GM21723 (cell line): ENCODE measurements around the gene NCAPG.
A peak's percentile ranks its signal among the peaks of the same experiment; 100 is the strongest.

Experiments used
- ATAC-seq: cut with Tn5 transposase; IDR thresholded peaks from one replicate; pipeline ENCODE4 v1.9.1; 2021; ENCODE audit warnings: mild to moderate bottlenecking, moderate library complexity; ENCODE audit not compliant: unreplicated experiment

Gene NCAPG

DNA sequence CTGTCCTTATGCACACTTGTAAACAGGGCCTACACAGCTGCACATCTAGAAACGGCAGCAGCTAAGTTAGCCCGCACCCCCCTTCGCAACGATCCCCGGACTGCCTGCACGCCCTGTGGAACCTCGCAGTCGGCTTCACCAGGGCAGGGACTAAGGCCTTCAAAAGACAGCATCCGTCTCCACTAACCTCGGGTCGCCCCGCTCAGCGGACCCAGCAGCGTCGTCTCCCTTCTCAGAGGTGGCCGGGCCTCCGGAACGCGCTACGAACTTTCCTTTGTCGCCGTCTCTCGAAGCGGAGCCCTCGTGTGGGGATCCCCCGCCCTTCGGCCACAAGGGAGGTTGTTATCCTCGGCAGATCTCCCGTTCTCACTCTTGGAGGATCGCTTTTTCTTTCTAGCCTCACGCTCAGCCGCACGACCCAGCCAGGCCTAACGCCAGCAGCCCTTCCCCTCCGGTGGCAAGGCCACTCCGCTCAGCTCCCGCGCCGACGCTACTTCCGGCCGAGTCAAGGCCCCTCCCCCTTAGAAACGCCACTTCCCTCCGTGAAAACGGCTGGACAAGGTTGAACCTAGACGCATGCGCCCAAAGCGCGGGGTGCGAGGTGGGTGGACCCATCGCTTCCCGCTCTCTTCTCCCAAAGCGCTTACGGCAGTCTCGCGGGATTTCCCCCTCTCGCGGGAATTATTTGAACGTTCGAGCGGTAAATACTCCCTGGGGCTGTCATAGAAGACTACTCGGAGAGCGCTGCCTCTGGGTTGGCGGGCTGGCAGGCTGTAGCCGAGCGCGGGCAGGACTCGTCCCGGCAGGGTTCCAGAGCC lies at the start of gene NCAPG, which contains the start of gene DCAF16:
Gene NCAPG, plus strand, starts transcription at position 720 of the 818 bp plus-strand sequence. CDS start 99 bp downstream, outside the sequence.
Gene DCAF16, minus strand, starts transcription at position 498 of the 818 bp plus-strand sequence. CDS start 6,616 bp downstream, outside the sequence.
- peak; percentile 88 for ATAC-seq

GRCh38 chr4:17761062-17761461 lies 49.7 kb upstream of the NCAPG start:
- ATAC-seq: no peak

GRCh38 chr4:17762726-17763125 lies 48.1 kb upstream of the NCAPG start:
- ATAC-seq: no peak

DNA sequence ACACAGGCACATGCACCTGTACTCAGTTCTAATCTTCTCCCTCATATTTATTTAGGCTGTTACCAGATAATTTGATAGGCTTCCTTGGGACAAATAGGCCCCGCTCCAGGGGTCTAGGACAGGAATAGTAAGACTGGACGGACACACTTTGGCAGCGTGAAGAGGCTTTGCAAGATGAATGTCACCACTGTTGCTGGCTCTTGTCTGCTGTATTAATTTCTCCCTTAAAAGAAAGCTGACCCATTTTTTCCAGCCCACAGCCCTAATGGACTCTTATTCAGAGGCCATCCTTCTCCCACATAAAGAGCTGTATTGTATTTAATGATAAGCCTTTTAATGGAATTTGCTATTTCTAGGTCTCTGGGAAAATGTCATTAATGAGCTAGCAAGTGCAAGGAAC lies 47.4 kb upstream of the NCAPG start:
- no peak for ATAC-seq

DNA sequence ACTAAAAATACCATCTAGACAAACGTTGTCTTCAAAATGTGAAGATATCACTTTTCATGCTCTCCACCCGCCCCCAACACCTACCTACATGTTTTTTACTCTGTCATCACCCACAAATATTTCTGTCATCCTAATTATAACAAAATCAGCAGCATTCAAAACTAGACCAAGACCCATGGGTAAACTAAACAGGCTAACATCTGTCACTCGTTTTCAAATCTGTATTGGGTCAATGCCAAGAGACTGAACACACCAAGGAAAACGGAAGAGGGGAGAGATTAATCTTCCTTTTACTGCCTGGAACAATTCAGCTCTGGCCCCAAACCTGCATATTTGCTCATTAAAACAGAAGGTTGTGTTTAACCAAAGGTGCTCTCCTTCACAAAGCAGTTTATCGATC lies 46.8 kb upstream of the NCAPG start:
- ATAC-seq: no peak

DNA sequence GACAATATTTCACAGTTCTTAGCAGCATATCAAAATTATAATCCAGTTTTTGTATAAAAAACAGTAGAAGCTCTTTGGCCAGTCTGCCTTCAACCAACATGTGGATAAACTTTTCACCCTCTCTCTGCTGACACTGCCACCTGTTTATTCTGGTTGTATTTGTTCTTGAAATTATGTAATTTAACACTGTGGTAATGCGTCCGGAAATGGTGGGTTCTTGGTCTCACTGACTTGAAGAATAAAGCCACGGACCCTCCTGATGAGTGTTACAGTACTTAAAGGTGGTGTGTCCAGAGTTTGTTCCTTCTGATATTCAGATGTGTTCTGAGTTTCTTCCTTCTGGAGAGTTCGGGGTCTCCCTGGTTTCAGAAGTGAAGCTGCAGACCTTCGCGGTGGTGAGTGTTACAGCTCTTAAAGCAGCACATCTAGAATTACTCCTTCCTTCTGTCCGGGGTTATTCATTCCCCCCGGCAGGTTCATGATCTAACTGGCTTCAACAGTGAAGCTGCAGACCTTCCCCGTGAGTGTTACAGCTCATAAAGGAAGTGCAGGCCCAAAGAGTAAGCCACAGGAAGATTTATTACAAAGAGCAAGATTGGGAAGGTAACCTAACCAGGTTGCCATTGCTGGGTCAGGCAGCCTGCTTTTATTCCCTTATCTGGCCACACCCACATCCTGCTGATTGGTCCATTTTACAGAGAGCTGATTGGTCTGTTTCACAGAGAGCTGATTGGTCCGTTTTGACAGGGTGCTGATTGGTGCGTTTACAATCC lies 45.1 kb upstream of the NCAPG start:
- ATAC-seq: no peak

DNA sequence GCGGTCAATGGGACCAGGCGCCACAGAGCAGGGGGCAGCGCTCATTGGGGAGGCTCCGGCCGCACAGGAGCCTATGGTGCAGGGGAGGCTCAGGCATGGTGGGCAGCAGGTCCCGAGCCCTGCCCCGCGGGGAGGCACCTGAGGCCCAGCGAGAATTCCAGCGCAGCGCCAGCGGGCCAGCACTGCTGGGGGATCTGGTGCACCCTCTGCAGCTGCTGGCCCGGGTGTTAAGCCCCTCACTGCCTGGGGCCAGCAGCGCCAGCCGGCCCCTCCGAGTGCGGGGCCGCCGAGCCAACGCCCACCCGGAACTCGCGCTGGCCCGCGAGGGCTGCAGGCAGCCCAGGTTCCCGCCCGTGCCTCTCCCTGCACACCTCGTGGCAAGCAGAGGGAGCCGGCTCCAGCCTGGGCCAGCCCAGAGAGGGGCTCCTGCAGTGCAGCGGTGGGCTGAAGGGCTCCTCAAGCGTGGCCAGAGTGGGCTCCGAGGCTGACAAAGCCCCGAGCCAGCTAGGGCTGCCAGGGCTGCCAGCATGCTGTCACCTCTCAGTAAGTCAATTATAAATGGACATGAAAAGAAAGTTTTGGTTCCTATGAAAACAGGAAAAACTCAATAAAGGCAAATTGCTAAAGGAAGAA lies 43.8 kb upstream of the NCAPG start:
- no peak for ATAC-seq

GRCh38 chr4:17769406-17770174 lies 41.2 kb upstream of the NCAPG start:
- ATAC-seq: no peak

DNA sequence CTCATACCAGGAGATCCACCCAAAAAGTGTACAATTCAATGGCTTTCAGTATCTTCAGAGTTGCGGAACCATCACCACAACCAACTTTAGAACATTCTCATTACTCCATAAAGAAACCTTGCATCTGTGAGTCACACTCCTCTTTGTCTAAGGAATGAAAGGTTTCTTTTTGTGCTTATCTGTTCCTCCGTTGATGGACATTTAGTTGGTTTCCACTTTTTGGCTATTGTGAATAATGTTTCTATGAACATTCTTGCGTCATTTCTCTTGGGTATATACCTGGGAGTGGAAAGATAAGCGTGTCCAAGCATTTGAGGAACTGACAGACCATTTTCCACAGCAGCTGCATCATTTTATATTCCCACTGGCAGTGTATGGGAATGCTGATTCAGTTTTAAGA lies 39.9 kb upstream of the NCAPG start:
- no peak for ATAC-seq

- no peak for ATAC-seq
Observed at GRCh38 chr4:17771284-17771908, 39.4 kb upstream of the NCAPG start.

GRCh38 chr4:17773135-17773698 lies 37.6 kb upstream of the NCAPG start:
- ATAC-seq: no peak

- ATAC-seq: no peak
Observed at GRCh38 chr4:17778431-17778830, 32.3 kb upstream of the NCAPG start.

DNA sequence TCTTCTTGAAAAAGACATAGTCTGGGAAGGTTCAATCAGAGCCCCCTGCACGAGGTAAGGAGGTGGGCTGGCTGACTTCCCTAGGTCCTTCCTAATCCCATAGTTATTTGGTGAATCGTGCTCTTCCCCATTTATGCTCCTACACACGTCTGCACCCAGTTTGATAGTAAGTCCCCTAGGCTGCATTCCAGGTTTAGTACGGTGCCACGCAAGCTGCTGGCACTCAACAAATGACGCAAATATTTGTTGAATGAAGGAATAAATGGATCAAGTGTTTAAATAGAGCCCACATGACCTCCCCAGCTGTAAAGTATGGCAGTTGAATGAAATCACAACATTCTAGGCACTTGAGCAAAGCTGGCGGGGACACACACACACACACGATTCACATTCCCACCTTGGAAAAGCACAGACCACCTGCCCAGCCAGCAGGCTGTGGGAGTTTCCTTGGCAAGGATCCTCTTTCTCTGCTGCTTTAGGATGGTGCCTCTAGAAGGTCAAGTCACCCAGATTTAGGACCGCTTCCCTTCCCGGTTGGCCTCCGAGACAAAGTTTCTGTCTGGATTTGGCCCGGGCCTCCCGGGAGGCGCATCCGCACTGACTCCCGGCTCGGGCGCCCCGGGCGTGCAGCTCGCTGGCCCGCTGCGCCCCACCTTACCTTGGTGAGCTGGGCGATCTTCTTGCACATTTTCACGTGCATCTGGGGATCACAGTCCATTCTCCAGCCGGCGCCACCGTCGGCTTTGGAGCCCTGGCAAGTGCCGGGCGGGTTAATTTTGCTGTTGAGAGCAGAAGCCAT lies 30.1 kb upstream of the NCAPG start:
- no peak for ATAC-seq

- no peak for ATAC-seq
Observed at GRCh38 chr4:17781300-17782287, 29.2 kb upstream of the NCAPG start, which contains the start of gene FAM184B. TSS of gene FAM184B (minus strand) at chr4:17781621. CDS start at chr4:17781299, 322 bp downstream.

DNA sequence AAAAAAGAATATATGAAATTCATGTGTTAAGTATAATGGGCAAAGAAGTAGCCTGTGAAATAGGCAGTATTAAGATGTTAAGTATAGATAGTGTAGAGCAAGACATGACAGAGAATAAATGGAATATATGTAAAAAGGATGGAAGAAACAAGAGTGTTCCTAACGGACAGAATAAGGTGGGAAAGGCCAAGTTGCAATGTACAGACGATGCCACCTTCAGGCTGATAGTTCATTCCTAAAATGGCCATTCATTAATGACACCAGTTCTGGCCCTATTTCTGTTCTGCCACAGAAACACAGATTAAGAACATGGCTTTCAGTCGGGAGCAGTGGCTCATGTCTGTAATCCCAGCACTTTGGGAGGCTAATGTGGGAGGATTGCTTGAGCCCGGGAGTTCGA lies 24.9 kb upstream of the NCAPG start:
- ATAC-seq: no peak

- no peak for ATAC-seq
Observed at GRCh38 chr4:17786567-17786966, 24.2 kb upstream of the NCAPG start.

DNA sequence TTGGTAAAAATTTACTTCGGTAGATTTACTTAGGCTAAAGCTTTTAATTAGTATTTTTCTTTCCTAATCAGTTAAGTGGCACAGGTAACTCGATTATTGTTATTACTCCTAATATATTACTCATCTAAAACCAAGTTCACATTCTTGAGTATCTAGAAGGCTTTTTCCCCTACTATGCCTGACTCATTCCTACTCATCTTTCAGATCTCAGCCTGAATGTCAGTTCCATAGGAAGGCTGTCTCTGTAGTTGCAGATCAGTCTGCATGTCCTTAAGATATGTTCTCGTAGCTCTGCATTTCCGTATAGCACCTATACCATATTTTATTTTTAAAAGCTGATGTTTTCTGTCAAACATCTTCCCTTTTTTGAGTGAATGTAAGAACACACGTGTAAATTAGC lies 23.5 kb upstream of the NCAPG start:
- ATAC-seq: no peak

- ATAC-seq: no peak
Observed at GRCh38 chr4:17788956-17789355, 21.8 kb upstream of the NCAPG start.
